HG02970 (cell line): ENCODE results near the gene RC3H1.
A peak's percentile ranks its signal among the peaks of the same experiment; 100 is the strongest.
"Not testable (repeated sequence)": the region's sequence is repeated elsewhere in the genome, so short reads cannot be mapped to it uniquely, and the experiment has no call there.

ENCODE experiments used
- ATAC-seq: cut with Tn5 transposase; IDR thresholded peaks from one replicate; pipeline ENCODE4 v1.9.1; 2021; ENCODE audit warnings: mild to moderate bottlenecking, moderate library complexity, moderate number of reproducible peaks; ENCODE audit not compliant: unreplicated experiment, low FRiP score

RC3H1 gene

GRCh38 chr1:174022080-174022975 lies at the start of gene RC3H1:
Gene RC3H1 (minus strand): TSS chr1:174022357. CDS start chr1:173992985, 29,372 bp downstream.
- peak; percentile 90 for ATAC-seq

GRCh38 chr1:174070614-174071013 lies 48.5 kb upstream of the RC3H1 start:
- ATAC-seq = no peak

GRCh38 chr1:174068000-174068399 lies 45.8 kb upstream of the RC3H1 start:
- ATAC-seq = no peak

GRCh38 chr1:174060090-174060489 lies 37.9 kb upstream of the RC3H1 start:
- no peak for ATAC-seq

GRCh38 chr1:174058624-174059023 lies 36.5 kb upstream of the RC3H1 start:
- ATAC-seq = no peak

- ATAC-seq = not testable (repeated sequence)
Measured at GRCh38 chr1:174056609-174057008, 34.5 kb upstream of the RC3H1 start.

- ATAC-seq = not testable (repeated sequence)
Measured at GRCh38 chr1:174055797-174056196, 33.6 kb upstream of the RC3H1 start.

- no peak for ATAC-seq
Measured at GRCh38 chr1:174053826-174054225, 31.7 kb upstream of the RC3H1 start.

GRCh38 chr1:174052621-174053020 lies 30.5 kb upstream of the RC3H1 start:
- ATAC-seq = no peak

GRCh38 chr1:174051956-174052355 lies 29.8 kb upstream of the RC3H1 start:
- no peak for ATAC-seq

GRCh38 chr1:174049514-174049913 lies 27.4 kb upstream of the RC3H1 start:
- ATAC-seq = no peak

- no peak for ATAC-seq
Measured at GRCh38 chr1:174044418-174045222, 22.5 kb upstream of the RC3H1 start.

- not testable (repeated sequence) for ATAC-seq
Measured at GRCh38 chr1:174042509-174042908, 20.4 kb upstream of the RC3H1 start.

- no peak for ATAC-seq
Measured at GRCh38 chr1:174041369-174041768, 19.2 kb upstream of the RC3H1 start.

GRCh38 chr1:174040387-174040786 lies 18.2 kb upstream of the RC3H1 start:
- no peak for ATAC-seq

- ATAC-seq = no peak
Measured at GRCh38 chr1:174039027-174039426, 16.9 kb upstream of the RC3H1 start.

- ATAC-seq = no peak
Measured at GRCh38 chr1:174036798-174037197, 14.6 kb upstream of the RC3H1 start.

- no peak for ATAC-seq
Measured at GRCh38 chr1:174036204-174036603, 14.0 kb upstream of the RC3H1 start.

- no peak for ATAC-seq
Measured at GRCh38 chr1:174032671-174033222, 10.6 kb upstream of the RC3H1 start.

GRCh38 chr1:174031099-174031498 lies 8.9 kb upstream of the RC3H1 start:
- ATAC-seq = no peak

GRCh38 chr1:174028495-174028894 lies 6.3 kb upstream of the RC3H1 start:
- ATAC-seq = no peak
